IMR-90 (cell line): Measurements from ENCODE around the gene ANGPTL4. TPM values are rescaled to one million over a fixed set of nuclear protein-coding genes. Genes with fewer than 3 reads are reported as not detected.
A peak's percentile ranks its signal among the peaks of the same experiment; 100 is the strongest.

Experiments
- ATAC-seq: fragments of 200-7000 bp; cut with Tn5 transposase; 2 replicates; pipeline ENCODE4 v1.9.1; 2020; ENCODE audit warnings: low read depth, mild to moderate bottlenecking, moderate library complexity
- BruUV-seq: library from RNA; stranded (reverse); fragments of 400-500 nt; replicated peaks from 2 replicates; lab custom pipeline; 2021; lab: Mats Ljungman, UMichigan
- CTCF ChIA-PET: fragments of 300-600 bp; formaldehyde crosslinking; extraction: SDS; loops from one replicate; lab custom pipeline; 2021; ENCODE audit warnings: antibody characterized with exemption; lab: Yijun Ruan, JAX
- POLR2A ChIA-PET: fragments of 300-600 bp; sonication (Branson Sonifier 250); formaldehyde crosslinking; loops from one replicate; lab custom pipeline; 2022; ENCODE audit warnings: antibody characterized with exemption; ENCODE audit not compliant: unreplicated experiment; lab: Charles Lee
- DNase-seq: peaks from one replicate; pipeline ENCODE4 v3.0.0; 2013
- H2AFZ ChIP-seq: replicated peaks from 2 replicates; pipeline ENCODE3; 2013; ENCODE audit warnings: low read length, mild to moderate bottlenecking; ENCODE audit not compliant: poor library complexity
- H2AK5ac ChIP-seq: 2 replicates; pipeline ENCODE4 v1.6.1; 2013; ENCODE audit warnings: low read depth, low read length, inconsistent platforms
- H2AK9ac ChIP-seq: replicated peaks from 2 replicates; pipeline ENCODE3; 2013; ENCODE audit warnings: mild to moderate bottlenecking, low read depth, low read length, moderate library complexity; ENCODE audit not compliant: poor library complexity
- H2BK120ac ChIP-seq: 2 replicates; pipeline ENCODE4 v1.6.1; 2013; ENCODE audit warnings: low read depth, low read length, inconsistent platforms
- H2BK15ac ChIP-seq: 3 replicates; pipeline ENCODE4 v1.6.1; 2013; ENCODE audit warnings: low read depth, low read length, inconsistent platforms
- H2BK20ac ChIP-seq: 2 replicates; pipeline ENCODE4 v1.6.1; 2013; ENCODE audit warnings: low read depth, mild to moderate bottlenecking, inconsistent platforms, low read length, moderate library complexity
- H2BK5ac ChIP-seq: 2 replicates; pipeline ENCODE4 v1.6.1; 2013; ENCODE audit warnings: mild to moderate bottlenecking, low read depth, low read length, inconsistent platforms; ENCODE audit not compliant: poor library complexity, severe bottlenecking
- H3K14ac ChIP-seq: replicated peaks from 2 replicates; pipeline ENCODE4 v1.6.1; 2013; ENCODE audit warnings: low read depth, low read length, inconsistent platforms
- H3K18ac ChIP-seq: 2 replicates; pipeline ENCODE4 v1.6.1; 2013; ENCODE audit warnings: low read depth, low read length, control low read depth
- H3K23ac ChIP-seq: 2 replicates; pipeline ENCODE4 v1.6.1; 2013; ENCODE audit warnings: low read depth, low read length, inconsistent platforms
- H3K27ac ChIP-seq: 2 replicates; pipeline ENCODE4 v1.5.1; 2013; ENCODE audit warnings: mild to moderate bottlenecking, control low read depth, low read length; ENCODE audit not compliant: insufficient read depth
- H3K27me3 ChIP-seq: 2 replicates; pipeline ENCODE4 v1.6.1; 2013; ENCODE audit warnings: low read length; ENCODE audit not compliant: control insufficient read depth, insufficient read depth
- H3K36me3 ChIP-seq: 2 replicates; pipeline ENCODE4 v1.6.1; 2013; ENCODE audit warnings: low read length, mixed read lengths; ENCODE audit not compliant: control insufficient read depth, insufficient read depth
- H3K4ac ChIP-seq: 2 replicates; pipeline ENCODE4 v1.6.1; 2013; ENCODE audit warnings: low read depth, low read length, inconsistent platforms
- H3K4me1 ChIP-seq: 2 replicates; pipeline ENCODE4 v1.6.1; 2013; ENCODE audit warnings: low read length, mixed read lengths; ENCODE audit not compliant: control insufficient read depth, insufficient read depth
- H3K4me2 ChIP-seq: 2 replicates; pipeline ENCODE4 v1.6.1; 2013; ENCODE audit warnings: low read depth, mild to moderate bottlenecking, control low read depth, low read length, moderate library complexity
- H3K4me3 ChIP-seq: 2 replicates; pipeline ENCODE4 v1.5.1; 2013; ENCODE audit warnings: low read depth, mild to moderate bottlenecking, control low read depth, low read length, moderate library complexity; ENCODE audit not compliant: insufficient read depth
- H3K56ac ChIP-seq: 2 replicates; pipeline ENCODE4 v1.6.1; 2013; ENCODE audit warnings: low read length, inconsistent platforms; ENCODE audit not compliant: insufficient read depth; ENCODE audit errors: extremely low read depth
- H3K79me1 ChIP-seq, 2 experiments: 2 replicates each; pipeline ENCODE4 v1.6.1; 2013; ENCODE audit warnings: low read length in 2 of 2, inconsistent platforms in 1 of 2, low read depth in 1 of 2
- H3K9ac ChIP-seq: 2 replicates; pipeline ENCODE4 v1.6.1; 2013; ENCODE audit warnings: low read depth, low read length, control low read depth
- H3K9me1 ChIP-seq: 2 replicates; pipeline ENCODE4 v1.6.1; 2013; ENCODE audit warnings: low read length, inconsistent platforms; ENCODE audit not compliant: insufficient read depth
- H3K9me3 ChIP-seq: 2 replicates; pipeline ENCODE4 v1.6.1; 2013; ENCODE audit warnings: low read length; ENCODE audit not compliant: control insufficient read depth, insufficient read depth
- H4K20me1 ChIP-seq: 2 replicates; pipeline ENCODE4 v1.6.1; 2013; ENCODE audit warnings: low read length, inconsistent platforms; ENCODE audit not compliant: insufficient read depth
- H4K5ac ChIP-seq: 2 replicates; pipeline ENCODE4 v1.6.1; 2013; ENCODE audit warnings: mild to moderate bottlenecking, low read depth, low read length, control low read depth
- H4K8ac ChIP-seq, 2 experiments: 2 replicates each; pipeline ENCODE4 v1.6.1; 2013; ENCODE audit warnings: low read depth in 2 of 2, low read length in 2 of 2, control low read depth in 1 of 2, inconsistent platforms in 1 of 2
- H4K91ac ChIP-seq: 2 replicates; pipeline ENCODE4 v1.6.1; 2013; ENCODE audit warnings: low read depth, low read length, inconsistent platforms; ENCODE audit not compliant: insufficient read depth
- BHLHE40 ChIP-seq: fragments of 150-350 bp; IDR thresholded peaks from 2 replicates; pipeline ENCODE4 v1.6.1; 2016; ENCODE audit warnings: mild to moderate bottlenecking, low read depth, low read length
- CEBPB ChIP-seq: IDR thresholded peaks from 2 replicates; pipeline ENCODE4 v1.6.1; 2012; ENCODE audit warnings: low read depth, low read length, improper control_type of control experiment
- CHD1 ChIP-seq: IDR thresholded peaks from 2 replicates; pipeline ENCODE4 v1.6.1; 2012; ENCODE audit warnings: low read depth, low read length, improper control_type of control experiment
- FOS ChIP-seq: fragments of 150-350 bp; IDR thresholded peaks from 2 replicates; pipeline ENCODE4 v1.6.1; 2016; ENCODE audit warnings: low read depth, low read length
- MAFK ChIP-seq: IDR thresholded peaks from 2 replicates; pipeline ENCODE4 v1.6.1; 2012; ENCODE audit warnings: low read depth, low read length, improper control_type of control experiment
- MAZ ChIP-seq: IDR thresholded peaks from 2 replicates; pipeline ENCODE4 v1.6.1; 2012; ENCODE audit warnings: low read depth, mild to moderate bottlenecking, low read length, improper control_type of control experiment, moderate library complexity, borderline replicate concordance
- MXI1 ChIP-seq: IDR thresholded peaks from 2 replicates; pipeline ENCODE4 v1.6.1; 2012; ENCODE audit warnings: low read depth, mild to moderate bottlenecking, low read length, moderate library complexity, borderline replicate concordance
- NFE2L2 ChIP-seq: fragments of 150-350 bp; IDR thresholded peaks from 2 replicates; pipeline ENCODE4 v1.6.1; 2016; ENCODE audit warnings: low read depth, mild to moderate bottlenecking, low read length
- POLR2A ChIP-seq: IDR thresholded peaks from 2 replicates; pipeline ENCODE4 v1.6.1; 2012; ENCODE audit warnings: mild to moderate bottlenecking, low read depth, low read length
- RAD21 ChIP-seq: IDR thresholded peaks from 2 replicates; pipeline ENCODE4 v1.6.1; 2012; ENCODE audit warnings: low read length, improper control_type of control experiment
- RCOR1 ChIP-seq: IDR thresholded peaks from 2 replicates; pipeline ENCODE4 v1.6.1; 2012; ENCODE audit warnings: mild to moderate bottlenecking, low read length, improper control_type of control experiment; ENCODE audit not compliant: insufficient replicate concordance
- RFX5 ChIP-seq: IDR thresholded peaks from 2 replicates; pipeline ENCODE4 v1.8.0; 2012; ENCODE audit warnings: low read depth, mild to moderate bottlenecking, low read length, moderate library complexity
- SMC3 ChIP-seq: fragments of 150-350 bp; IDR thresholded peaks from 2 replicates; pipeline ENCODE4 v1.6.1; 2016; ENCODE audit warnings: low read depth, mild to moderate bottlenecking, antibody characterized with exemption, low read length, moderate library complexity
- USF2 ChIP-seq: fragments of 150-350 bp; IDR thresholded peaks from 2 replicates; pipeline ENCODE4 v1.6.1; 2017; ENCODE audit warnings: mild to moderate bottlenecking, antibody characterized with exemption, low read length, low read depth
- WGBS, 2 experiments: methylation state at CpG; one replicate each; pipeline versions ENCODE4 v1.1.5 to v1.1.7; 2013; ENCODE audit warnings: missing lambda C conversion rate in 2 of 2; ENCODE audit not compliant: insufficient read length in 1 of 2; ENCODE audit errors: extremely low coverage in 2 of 2; 5-methylcytosine and 5-hydroxymethylcytosine counted together
- dilution Hi-C: fragments of 300-500 bp; cut with HindIII; formaldehyde crosslinking; loops from one replicate; pipeline ENCODE4 v1.14.3; 2018; ENCODE audit warnings: low sequenced_read_pairs; ENCODE audit not compliant: unreplicated experiment
- in situ Hi-C: fragments of 300-500 bp; cut with MboI; formaldehyde crosslinking; loops from 3 replicates; pipeline ENCODE4 v1.14.3; 2019; ENCODE audit warnings: low sequenced_read_pairs, inconsistent platforms, mixed read lengths
- intact Hi-C: fragments of 100-400 bp; cut with micrococcal nuclease; formaldehyde crosslinking; loops from 2 replicates; pipeline ENCODE4 v1.10.0; 2022
- polyA plus RNA-seq, 3 experiments: library from polyadenylated mRNA; depleted of rRNA; stranded (reverse); fragments of >200 nt; gene quantifications; 2 replicates each; pipeline ENCODE4 v1.2.3, GENCODE V29; 2012; ENCODE audit warnings: low replicate concordance in 1 of 3
- total RNA-seq: library from RNA; depleted of rRNA; stranded (reverse); fragments of >200 nt; gene quantifications from 2 replicates; pipeline ENCODE4 v1.2.3, GENCODE V29; 2012
- TF ChIP-seq, protein P1 (sequence below): fragments of 150-350 bp; IDR thresholded peaks from 2 replicates; pipeline ENCODE4 v1.6.1; 2016; ENCODE audit warnings: low read depth, mild to moderate bottlenecking, low read length, moderate library complexity, borderline replicate concordance
- TF ChIP-seq, protein P2 (sequence below): conservative IDR thresholded peaks from 2 replicates; pipeline ENCODE4 v1.5.1; 2012; ENCODE audit warnings: mild to moderate bottlenecking, low read depth, low read length, improper control_type of control experiment

Gene ANGPTL4
- total and polyA plus RNA-seq, 2 of the 4 experiments (the other 2 are of a cell fraction): 1.4 to 19.1 TPM

DNA sequence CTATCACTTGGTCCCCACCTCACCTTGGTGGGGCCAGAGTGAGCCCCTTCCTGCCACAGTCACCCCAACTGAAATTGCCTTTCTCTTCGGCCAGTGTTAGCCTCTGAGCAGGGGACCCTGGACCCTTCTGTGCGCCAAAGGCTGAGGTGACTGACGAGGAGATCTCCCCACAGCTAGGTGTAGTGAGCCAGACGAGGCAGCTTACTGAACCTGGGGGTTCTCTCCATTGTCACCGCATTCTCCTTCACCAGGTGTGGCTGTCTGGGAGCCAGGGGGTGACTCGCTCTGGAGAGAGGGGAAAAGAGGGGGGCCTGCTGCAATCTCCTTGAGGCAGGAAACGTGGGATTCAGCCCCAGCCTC, 41.3 kb upstream of the ANGPTL4 start:
- no CpG with 5 or more reads among the region's 7 CpGs for WGBS, 2 experiments
- Histone ChIP-seq H4K91ac (no peak overlapping the region), H3K23ac (peak overlapping the region; percentile 77), H3K36me3 (peaks cover 13% of the 10 kb centered on the region), H4K5ac (no peak overlapping the region), H4K8ac (no peak overlapping the region), H3K18ac (no peak overlapping the region), H3K4ac (no peak overlapping the region), H2AK9ac (peak overlapping the region; percentile 99), H3K9me1 (peaks cover 8% of the 10 kb centered on the region; the same call in 1 of the 2 replicates), H3K4me3 (peak overlapping the region; percentile 82), H3K14ac (no peak overlapping the region; the same call in 1 of the 2 replicates), H3K9ac (peak overlapping the region; percentile 79), H3K27me3 (no peaks in the 10 kb centered on the region; the same call in 1 of the 2 replicates), H3K79me1 (peaks cover 29 to 55% of the 10 kb centered on the region in 2 experiments), H2BK120ac (no peak overlapping the region), H2BK5ac (no peak overlapping the region), H2BK20ac (no peak overlapping the region), H3K4me2 (peak overlapping the region; percentile 99), H3K27ac (no peak overlapping the region), H3K4me1 (peaks cover 9% of the 10 kb centered on the region), H3K56ac (peak overlapping the region; percentile 32; the same call in 1 of the 2 replicates), H3K9me3 (peaks cover 6% of the 10 kb centered on the region), H2BK15ac (no peak overlapping the region), H2AFZ (peak overlapping the region; percentile 49), H2AK5ac (no peak overlapping the region; the same call in 1 of the 2 replicates), H4K20me1 (peaks cover 31% of the 10 kb centered on the region)
- ATAC-seq: no peak
- ChIA-PET POLR2A (no interaction called here), CTCF (no interaction called here)
- dilution Hi-C loops (no loop called here), intact Hi-C loops (no loop called here), in situ Hi-C loops (loop anchor here (5.0 kb wide), 1 partner anchor 255 kb away; the partner anchor contains the start of gene MYO1F)
- DNase-seq: no peak
- no peak for TF ChIP-seq MAFK
- no peak for TF ChIP-seq SMC3
- TF ChIP-seq USF2: no peak
- no peak for TF ChIP-seq MXI1
- TF ChIP-seq, protein P1, sequence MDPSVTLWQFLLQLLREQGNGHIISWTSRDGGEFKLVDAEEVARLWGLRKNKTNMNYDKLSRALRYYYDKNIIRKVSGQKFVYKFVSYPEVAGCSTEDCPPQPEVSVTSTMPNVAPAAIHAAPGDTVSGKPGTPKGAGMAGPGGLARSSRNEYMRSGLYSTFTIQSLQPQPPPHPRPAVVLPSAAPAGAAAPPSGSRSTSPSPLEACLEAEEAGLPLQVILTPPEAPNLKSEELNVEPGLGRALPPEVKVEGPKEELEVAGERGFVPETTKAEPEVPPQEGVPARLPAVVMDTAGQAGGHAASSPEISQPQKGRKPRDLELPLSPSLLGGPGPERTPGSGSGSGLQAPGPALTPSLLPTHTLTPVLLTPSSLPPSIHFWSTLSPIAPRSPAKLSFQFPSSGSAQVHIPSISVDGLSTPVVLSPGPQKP: no peak
- no peak for TF ChIP-seq CHD1
- TF ChIP-seq, protein P2, sequence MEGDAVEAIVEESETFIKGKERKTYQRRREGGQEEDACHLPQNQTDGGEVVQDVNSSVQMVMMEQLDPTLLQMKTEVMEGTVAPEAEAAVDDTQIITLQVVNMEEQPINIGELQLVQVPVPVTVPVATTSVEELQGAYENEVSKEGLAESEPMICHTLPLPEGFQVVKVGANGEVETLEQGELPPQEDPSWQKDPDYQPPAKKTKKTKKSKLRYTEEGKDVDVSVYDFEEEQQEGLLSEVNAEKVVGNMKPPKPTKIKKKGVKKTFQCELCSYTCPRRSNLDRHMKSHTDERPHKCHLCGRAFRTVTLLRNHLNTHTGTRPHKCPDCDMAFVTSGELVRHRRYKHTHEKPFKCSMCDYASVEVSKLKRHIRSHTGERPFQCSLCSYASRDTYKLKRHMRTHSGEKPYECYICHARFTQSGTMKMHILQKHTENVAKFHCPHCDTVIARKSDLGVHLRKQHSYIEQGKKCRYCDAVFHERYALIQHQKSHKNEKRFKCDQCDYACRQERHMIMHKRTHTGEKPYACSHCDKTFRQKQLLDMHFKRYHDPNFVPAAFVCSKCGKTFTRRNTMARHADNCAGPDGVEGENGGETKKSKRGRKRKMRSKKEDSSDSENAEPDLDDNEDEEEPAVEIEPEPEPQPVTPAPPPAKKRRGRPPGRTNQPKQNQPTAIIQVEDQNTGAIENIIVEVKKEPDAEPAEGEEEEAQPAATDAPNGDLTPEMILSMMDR: no peak
- TF ChIP-seq RAD21: no peak
- TF ChIP-seq RFX5: no peak
- no peak for TF ChIP-seq BHLHE40
- TF ChIP-seq FOS: no peak
- TF ChIP-seq CEBPB: no peak
- TF ChIP-seq MAZ: no peak
- no peak for TF ChIP-seq RCOR1
- TF ChIP-seq NFE2L2: no peak
- TF ChIP-seq POLR2A: no peak
- BruUV-seq: no TSS peak
